Measurements from ENCODE around the gene TRIM41. TPM values are rescaled to one million over a fixed set of nuclear protein-coding genes. Genes with fewer than 3 reads are reported as not detected.
A peak's percentile ranks its signal among the peaks of the same experiment; 100 is the strongest.

TRIM41 gene
- total and polyA plus RNA-seq, 2 of the 13 experiments (the other 11 are each of a cell fraction or from before 2014, with no cell fraction given), result 10.2 to 16.7 TPM

GRCh38 chr5:181221792-181222629 is 1.1 kb upstream of the TRIM41 start (continued):
- TF ChIP-seq MZF1 (CRISPR knock-in tag; IDR thresholded peaks at IDR 0.05; ENCODE audit: borderline replicate concordance) (no peak), ZNF136 (CRISPR knock-in tag; IDR thresholded peaks at IDR 0.05; ENCODE audit: low read depth) (peak; percentile 93; the same call in 1 of the 2 replicates), MNT (IDR thresholded peaks at IDR 0.05) (peak; percentile 37; the same call in 1 of the 2 replicates), GTF3A (CRISPR knock-in tag; conservative IDR thresholded peaks at IDR 0.05) (peak; percentile 79), IKZF5 (CRISPR knock-in tag; IDR thresholded peaks at IDR 0.05) (peak; percentile 96), CSRNP1 (CRISPR knock-in tag; IDR thresholded peaks at IDR 0.05) (0 out of 2 replicates have a peak, but pooled peaks have one; percentile 1), SP4 (CRISPR knock-in tag; IDR thresholded peaks at IDR 0.05) (peak; percentile 58; the same call in 1 of the 2 replicates), TP53 (CRISPR knock-in tag; conservative IDR thresholded peaks at IDR 0.05) (peak; percentile 70; the same call in 1 of the 2 replicates), SOX6 (IDR thresholded peaks at IDR 0.05) (no peak), SOX6 (CRISPR knock-in tag; IDR thresholded peaks at IDR 0.05) (peak; percentile 54; the same call in 1 of the 2 replicates), ZNF646 (CRISPR knock-in tag; IDR thresholded peaks at IDR 0.05) (peak; percentile 49; the same call in 1 of the 2 replicates), ZNF850 (CRISPR knock-in tag; conservative IDR thresholded peaks at IDR 0.05) (peak; percentile 76; the same call in 1 of the 2 replicates), NONO (IDR thresholded peaks at IDR 0.05) (no peak), NONO (CRISPR knock-in tag; conservative IDR thresholded peaks at IDR 0.05) (peak; percentile 95), KDM2A (CRISPR knock-in tag; IDR thresholded peaks at IDR 0.05; ENCODE audit: borderline replicate concordance, low read depth) (peak; percentile 93), ATF3 (CRISPR knock-in tag; IDR thresholded peaks at IDR 0.05) (peak; percentile 9; the same call in 1 of the 2 replicates), GATAD1 (CRISPR knock-in tag; IDR thresholded peaks at IDR 0.05) (peak; percentile 69), ZNF317 (CRISPR knock-in tag; IDR thresholded peaks at IDR 0.05) (peak; percentile 46; the same call in 1 of the 2 replicates)
